ENCODE data around the gene ASCC3.
A peak's percentile ranks its signal among the peaks of the same experiment; 100 is the strongest.
"Not testable (repeated sequence)": the region's sequence is repeated elsewhere in the genome, so short reads cannot be mapped to it uniquely, and the experiment has no call there.

ASCC3 gene

DNA sequence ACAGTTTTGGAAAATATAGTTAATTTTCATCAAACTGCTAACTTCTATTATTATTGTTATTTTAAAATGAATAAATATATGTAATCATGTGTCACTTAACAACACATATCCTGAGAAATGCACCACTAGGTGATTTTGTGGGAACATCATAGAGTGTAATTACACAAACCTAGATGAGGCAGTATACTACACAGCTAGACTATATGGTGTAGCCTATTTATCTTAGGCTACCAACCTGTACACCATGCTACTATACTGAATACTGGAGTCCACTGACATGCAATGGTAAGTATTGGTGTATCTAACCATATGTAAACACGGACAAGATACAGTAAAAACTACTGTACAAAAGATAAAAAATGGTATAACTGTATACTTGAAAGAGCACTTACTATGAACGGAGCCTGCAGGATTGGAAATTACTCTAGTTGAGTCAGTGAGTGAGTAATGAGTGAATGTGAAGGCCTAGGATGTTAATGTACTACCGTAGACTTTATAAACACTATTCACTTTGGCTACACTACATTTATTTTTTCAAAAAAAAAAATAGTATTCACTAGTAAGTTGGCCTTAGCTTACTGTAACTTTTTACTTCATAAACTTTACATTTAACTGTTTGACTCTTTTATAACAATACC, 72.4 kb downstream of the ASCC3 start:
- DNase-seq (ENCODE audit: low read depth) = peak; percentile 40

DNA sequence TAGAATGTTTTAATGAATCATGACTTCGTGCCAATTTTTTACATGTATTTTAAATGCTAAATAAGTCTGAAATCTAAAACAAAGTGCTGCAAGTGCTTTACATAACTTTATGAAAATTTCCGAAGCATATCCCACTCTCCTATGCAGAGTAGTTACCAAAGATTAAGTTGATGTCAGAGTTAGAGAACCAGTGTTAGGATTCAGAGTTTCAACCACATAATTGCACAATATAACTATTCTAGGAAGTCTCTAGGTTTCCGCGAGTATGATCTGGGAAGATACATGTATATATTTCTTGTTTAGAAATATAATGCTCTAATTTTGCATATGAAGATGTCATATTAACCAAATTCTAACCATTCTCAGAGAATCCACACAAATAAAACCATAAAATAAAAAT, 74.8 kb downstream of the ASCC3 start:
- DNase-seq (ENCODE audit: low read depth) = no peak

DNA sequence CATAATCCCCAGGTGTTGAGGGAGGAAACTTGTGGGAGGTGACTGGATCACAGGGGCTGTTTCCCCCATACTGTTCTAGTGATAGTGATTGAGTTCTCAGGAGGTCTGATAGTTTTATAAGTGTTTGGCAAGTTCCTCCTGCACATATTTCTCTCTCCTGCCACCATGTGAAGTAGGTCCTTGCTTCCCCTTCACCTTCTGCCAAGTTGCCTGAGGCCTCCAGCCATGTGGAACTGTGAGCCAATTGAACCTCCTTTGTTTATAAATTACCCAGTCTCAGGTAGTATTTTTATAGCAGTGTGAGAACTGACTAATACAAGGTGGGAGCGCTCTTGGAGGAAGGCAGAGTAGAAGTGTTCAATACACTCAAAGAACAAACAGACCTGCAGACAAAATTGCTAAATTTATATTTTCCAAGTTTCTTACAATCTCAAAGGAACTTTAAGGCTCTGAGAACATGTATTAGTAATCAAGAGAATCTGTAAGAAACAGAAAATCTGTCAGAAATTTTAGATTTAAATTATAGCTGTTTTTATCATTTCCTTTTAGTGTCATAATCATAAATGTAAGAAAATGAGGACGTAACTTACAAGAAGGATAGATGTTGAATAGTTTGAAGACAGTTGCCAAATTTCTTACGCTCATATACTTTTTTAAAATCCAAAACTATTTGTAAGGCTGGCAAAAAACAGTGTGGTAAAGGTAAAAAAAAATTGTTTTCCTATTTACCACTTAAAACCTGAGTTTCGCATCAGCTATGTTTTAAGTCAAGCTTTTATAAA, 77.7 kb downstream of the ASCC3 start:
- no peak for DNase-seq (ENCODE audit: low read depth)

DNA sequence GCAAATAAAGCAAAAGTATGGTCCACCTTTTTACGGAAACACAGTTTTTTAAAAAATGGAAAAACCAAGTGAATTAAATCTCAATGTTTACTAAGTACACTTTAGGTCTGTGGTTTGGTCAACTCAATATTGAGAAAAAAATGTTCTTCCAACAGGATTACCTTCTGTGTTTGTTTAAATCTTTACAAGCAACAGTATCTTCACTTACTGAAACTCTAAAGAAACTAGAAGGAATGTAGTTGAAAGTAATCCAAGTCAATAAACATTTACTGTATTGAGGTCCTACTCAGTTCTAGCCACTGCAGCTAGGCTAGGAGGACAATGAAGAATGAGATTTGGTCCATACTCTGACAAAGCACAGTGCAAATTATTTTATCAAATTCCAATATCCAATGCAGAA, 80.1 kb downstream of the ASCC3 start:
- DNase-seq (ENCODE audit: low read depth) = no peak

DNA sequence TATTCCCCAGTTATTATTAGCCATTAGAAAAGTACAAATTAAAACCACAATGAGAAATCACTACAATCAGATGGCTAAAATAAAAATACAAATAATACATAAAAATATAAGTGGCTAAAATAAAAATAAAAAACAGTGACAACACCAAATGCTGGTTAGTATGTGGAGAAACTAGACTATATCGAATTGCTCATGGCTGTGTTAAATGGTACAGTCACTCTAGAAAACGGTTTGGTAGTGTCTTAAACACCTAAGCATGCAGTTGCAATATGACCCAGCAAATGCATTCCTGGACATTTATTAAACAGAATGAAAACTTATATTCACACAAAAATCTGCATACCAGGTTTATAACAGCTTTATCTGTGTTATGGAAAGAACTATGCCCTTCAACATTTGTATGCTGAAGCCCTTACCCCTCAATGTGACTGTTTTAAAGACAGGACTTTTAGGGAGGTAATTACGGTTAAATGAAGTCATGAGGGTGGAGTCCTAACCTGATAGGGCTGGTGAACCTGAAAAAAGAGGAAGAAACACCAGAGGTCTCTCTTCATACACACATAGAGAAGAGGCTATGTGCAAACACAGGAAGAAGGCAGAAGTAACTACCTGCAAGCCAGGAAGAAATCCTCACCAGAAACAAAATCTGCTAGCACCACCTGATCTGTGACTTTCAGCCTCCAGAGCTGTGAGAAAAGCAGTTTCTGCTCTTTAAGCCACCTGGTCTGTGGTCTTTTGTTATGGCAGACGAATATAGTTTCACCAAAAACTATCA, 84.9 kb downstream of the ASCC3 start:
- DNase-seq (ENCODE audit: low read depth) = no peak

DNA sequence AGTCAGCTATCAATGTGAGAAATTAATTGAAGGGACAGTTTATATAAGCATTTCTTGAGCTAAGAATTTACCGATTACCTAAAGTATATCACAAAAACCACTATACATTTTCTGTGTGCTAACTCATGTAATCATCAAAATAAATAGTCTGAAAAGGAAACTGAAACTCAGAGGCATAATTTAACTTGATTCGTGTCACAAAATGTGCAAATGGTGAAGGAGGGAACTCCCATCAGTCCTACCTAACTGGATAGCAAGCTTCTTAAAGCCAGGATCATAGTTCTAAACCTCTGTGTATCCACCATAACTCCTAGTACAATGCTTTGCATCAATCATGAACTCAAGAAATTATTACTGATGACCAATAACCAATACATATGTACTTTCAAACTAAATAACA, 91.0 kb downstream of the ASCC3 start:
- DNase-seq (ENCODE audit: low read depth) = no peak

DNA sequence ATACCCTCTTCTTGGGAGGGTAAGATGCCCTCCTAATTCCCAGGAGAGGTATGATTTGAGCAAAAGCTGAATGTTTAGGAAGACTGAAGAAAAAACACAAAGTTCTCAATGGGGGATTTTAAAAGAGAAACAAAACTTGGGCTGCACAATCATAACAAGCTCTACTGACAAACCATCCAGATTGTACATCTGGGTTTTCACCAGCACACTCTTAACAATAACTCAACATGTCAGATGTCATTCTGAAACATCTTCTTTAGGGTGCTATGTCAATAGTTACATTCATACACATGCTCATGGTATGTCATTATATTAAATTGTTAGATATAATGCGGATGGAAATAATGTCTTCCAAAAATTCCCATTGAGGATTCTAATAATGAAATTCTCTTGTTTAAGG, 95.1 kb downstream of the ASCC3 start:
- DNase-seq (ENCODE audit: low read depth) = no peak

DNA sequence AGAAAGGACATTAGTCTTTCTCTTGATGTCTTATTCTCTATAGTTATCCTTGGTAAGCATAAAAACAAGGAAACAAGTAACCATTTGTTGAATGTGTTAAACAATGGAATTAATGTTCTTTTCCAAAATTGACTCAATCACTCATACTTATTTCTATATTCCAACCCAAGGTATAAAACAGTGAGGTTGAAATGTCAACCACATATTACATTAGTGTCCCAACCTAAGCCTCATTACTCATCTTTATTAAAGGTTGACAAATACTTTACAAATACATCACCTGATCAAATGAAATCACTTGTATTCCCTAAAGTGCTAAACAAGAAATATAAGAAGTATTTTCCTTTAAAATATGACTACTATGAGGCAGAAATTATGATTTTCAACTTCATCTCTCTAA, 100.5 kb downstream of the ASCC3 start:
- no peak for DNase-seq (ENCODE audit: low read depth)

DNA sequence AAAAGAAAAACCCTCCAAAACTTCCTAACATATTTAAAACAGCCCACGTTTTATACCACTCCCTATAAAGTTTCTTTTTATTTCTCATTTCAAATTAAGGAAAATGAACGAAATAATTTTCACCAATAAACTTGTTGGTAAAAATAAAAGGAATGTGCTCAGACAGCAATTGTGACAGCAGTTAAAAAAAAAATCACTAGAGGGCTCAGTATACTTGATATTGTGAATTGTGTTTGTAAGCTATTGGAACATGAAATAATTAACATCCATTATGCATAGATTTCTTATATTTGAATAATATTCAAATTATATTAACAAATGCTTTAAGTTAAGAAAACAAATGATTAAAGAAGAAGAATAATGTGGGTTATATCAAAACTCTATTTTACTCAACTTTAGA, 105.5 kb downstream of the ASCC3 start:
- DNase-seq (ENCODE audit: low read depth) = no peak

DNA sequence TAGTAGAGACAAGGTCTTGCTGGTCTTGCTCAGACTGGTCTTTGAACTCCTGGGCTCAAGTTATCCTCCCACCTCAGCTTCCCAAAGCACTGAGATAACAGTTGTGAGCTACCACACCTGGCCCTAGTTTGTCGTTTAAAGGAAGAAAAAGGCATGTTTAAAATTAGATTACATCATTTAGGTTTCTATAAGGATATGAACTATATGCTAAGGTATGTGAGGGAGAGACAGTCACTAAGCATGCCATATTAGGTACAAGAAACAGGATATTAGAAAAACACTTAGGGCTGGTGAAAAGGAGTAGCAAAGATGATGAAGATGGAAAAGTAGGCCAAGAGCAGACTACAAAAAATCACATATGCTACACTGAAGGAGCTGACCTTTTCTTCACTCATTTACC, 106.4 kb downstream of the ASCC3 start:
- DNase-seq (ENCODE audit: low read depth) = no peak

DNA sequence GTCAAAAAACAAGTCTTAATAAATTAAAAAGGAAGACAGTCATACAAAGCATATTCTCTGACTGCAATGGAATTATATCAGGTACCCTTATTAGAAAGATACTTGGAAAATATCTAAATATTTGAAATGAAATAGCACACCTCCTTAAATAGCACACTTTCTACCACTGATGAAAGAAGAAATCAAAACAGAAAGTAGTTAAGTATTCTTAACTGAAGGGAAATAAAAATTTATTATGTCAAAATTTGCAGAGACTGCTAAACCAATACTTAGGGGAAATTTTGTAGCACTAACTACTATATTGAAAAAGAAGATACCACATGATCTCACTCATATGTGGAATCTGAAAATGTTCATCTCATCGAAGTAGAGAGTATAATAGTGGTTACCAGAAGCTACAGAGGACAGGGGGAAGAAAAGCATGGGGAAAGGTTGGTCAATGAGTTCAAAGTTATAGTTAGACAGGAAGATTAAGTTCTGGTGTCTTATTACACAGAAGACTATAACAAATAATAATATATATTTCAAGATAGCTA, 112.2 kb downstream of the ASCC3 start:
- no peak for DNase-seq (ENCODE audit: low read depth)

DNA sequence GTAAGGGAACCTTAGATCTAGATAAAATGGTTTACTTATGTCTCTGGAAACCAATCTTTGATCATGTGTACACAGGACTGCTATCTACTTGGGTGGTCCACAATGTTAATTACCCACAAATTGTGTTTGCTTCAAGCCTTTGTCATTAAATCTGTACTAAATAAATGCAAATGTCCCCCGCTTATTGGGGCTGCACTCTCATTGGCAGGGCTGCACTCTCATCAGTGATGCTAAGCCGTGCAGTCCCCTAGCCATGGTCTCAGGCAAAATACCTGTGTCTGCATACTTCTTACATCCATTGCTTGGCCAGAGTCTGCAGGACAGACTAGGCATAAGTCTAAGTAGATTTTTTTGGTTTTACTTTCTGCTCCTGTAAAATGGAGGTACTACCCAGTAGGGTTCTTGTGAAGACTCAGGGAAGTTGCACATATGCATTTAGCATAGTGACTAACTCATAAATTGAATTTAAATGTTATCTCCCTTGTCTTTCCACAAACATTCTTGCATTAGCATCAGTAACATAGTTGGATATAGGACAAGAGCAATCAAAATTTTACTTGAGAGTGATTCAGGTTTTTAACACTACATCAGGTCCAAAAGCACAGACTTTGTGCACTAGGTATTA, 117.4 kb downstream of the ASCC3 start:
- no peak for DNase-seq (ENCODE audit: low read depth)

DNA sequence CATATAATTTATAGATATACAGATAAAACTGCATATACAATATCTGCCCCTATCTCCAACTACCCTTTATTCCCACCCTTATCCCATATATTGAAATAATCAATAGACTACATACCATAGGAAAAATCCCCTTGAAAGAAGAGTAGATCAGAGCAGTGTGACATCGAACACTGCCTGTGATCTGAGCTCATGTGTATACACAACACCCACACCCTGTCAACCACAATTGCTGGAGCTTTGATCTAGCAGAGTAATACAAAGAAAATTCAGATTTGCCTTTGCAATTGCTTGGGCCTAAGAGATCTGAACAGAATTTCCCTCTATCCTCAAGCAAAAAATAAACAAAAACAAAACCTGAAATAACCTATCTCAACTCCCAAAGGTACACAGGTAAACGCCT, 119.3 kb downstream of the ASCC3 start:
- no peak for DNase-seq (ENCODE audit: low read depth)

DNA sequence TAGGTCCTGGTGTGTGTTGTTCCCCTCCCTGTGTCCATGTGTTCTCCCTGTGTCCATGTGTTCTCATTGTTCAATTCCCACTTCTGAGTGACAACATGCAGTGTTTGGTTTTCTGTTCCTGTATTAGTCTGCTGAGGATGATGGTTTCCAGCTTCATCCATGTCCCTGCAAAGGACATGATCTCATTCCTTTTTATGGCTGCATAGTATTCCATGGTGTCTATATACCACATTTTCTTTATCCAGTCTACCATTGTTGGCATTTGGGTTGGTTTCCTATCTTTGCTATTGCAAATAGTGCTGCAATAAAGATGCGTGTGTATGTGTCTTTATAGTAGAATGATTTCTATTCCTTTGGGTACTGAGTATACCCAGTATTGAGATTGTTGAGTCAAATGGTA, 122.7 kb downstream of the ASCC3 start:
- not testable (repeated sequence) for DNase-seq (ENCODE audit: low read depth)

DNA sequence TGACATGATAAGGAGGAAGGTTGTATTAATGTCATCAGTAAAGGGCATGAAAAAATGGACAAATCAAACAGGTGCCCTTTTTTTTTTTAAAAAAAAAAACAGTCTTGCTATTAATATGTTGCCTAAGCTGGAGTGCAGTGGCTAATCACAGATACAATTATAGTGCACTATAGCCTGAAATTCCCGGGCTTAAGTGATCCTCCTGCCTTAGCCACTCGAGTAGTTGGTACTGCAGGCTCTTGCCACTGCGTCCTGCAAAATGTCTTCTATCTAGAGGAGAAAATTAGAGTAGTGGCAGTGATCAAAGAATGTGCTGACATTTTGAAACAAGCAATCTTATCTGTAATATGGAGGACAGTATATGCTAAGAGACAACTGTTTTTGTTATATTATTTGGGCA, 127.7 kb downstream of the ASCC3 start:
- DNase-seq (ENCODE audit: low read depth) = no peak

DNA sequence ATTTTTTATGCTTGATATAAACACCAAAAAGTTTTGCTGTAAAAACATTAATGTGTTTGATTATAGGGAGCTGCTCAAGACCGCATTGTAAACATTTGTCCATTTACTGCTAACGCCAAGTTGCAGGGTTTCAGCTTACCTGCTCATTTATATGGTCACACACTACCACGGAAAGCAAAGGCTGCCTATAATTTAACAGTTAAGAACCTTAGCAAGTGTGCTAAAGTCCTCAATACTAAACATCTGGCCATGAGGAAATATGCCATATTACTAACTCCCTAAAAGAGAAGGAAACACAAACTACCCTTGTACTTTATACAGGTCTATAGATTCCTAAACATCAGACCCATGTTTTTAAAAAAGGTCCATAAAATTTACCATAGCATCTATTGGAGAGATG, 129.5 kb downstream of the ASCC3 start:
- DNase-seq (ENCODE audit: low read depth) = no peak

DNA sequence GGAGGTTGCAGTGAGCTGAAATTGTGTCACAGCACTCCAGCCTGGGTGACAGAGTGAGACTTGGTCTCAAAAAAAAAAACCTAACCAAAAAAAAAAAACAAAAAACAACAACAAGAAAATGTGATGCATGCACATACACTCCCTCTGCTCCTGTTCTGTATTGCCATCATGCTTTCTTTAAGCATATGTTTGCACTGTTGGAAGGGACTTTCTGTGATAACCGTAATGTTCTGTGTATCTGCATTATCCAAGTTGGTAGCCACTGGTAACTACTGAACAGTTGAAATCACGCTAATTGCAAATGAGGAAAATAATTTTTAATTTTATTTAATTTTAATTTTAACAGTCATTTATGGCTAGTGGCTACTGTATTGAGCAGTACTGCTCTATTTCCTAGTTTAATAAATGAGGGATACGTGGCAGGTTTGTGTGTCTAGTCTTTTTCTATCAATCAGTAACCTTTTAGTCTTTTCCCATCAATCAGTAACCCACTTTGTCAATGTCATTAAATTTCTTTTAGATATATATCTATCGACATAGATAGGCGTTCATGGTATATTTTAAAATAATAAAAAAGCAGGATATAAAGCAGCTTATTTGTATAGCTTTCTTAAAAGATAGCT, 135.6 kb downstream of the ASCC3 start:
- no peak for DNase-seq (ENCODE audit: low read depth)

DNA sequence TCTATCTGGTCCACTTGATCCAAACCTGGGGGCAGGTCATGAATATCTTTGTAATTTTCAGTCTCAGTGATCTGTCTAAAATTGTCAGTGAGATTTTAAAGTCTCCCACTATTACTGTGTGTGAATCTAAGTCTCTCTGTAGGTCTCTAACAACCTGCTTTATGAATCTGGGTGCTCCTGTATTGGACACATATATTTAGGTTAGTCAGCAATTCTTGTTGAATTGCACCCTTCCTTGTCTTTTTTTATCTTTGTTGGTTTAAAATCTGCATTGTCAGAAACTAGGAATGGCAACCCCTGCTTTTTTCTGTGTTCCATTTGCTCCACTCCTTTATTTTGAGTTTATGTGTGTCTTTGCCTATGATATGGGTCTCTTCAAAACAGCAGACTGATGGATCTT, 140.7 kb downstream of the ASCC3 start:
- DNase-seq (ENCODE audit: low read depth) = no peak

DNA sequence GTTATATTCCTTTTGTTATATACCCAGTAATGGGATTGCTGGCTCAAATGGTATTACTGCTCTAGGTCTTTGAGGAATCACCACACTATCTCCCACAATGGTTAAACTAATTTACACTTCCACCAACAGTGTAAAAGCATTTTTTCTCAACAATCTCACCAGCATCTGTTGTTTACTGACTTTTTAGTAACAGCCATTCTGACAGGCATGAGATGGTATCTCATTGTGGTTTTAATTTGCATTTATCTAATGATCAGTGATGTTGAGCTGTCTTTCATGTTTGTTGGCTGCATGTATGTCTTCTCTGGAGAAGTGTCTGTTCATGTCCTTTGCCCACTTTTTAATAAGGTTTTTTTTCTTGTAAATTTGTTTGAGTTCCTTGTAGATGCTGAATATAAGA, 143.4 kb downstream of the ASCC3 start:
- DNase-seq (ENCODE audit: low read depth) = not testable (repeated sequence)

DNA sequence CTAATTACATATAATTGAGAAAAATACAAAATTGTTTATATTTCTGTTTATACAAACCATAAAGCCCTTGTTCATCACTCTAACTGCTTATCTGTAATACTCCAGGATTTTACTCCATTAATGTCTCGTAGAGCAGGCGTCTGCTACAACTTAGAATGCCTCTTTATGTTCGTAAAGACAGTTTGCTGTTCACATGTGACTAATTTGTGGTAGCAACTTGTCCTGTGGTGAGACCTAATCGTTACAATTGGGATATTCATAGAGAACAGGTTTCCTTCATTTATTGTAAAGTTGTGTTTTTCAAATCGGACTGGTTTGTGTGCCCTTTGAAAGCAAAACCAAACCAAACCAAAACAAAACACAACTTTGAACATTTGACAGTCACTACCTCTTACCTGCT, 149.7 kb downstream of the ASCC3 start:
- no peak for DNase-seq (ENCODE audit: low read depth)

DNA sequence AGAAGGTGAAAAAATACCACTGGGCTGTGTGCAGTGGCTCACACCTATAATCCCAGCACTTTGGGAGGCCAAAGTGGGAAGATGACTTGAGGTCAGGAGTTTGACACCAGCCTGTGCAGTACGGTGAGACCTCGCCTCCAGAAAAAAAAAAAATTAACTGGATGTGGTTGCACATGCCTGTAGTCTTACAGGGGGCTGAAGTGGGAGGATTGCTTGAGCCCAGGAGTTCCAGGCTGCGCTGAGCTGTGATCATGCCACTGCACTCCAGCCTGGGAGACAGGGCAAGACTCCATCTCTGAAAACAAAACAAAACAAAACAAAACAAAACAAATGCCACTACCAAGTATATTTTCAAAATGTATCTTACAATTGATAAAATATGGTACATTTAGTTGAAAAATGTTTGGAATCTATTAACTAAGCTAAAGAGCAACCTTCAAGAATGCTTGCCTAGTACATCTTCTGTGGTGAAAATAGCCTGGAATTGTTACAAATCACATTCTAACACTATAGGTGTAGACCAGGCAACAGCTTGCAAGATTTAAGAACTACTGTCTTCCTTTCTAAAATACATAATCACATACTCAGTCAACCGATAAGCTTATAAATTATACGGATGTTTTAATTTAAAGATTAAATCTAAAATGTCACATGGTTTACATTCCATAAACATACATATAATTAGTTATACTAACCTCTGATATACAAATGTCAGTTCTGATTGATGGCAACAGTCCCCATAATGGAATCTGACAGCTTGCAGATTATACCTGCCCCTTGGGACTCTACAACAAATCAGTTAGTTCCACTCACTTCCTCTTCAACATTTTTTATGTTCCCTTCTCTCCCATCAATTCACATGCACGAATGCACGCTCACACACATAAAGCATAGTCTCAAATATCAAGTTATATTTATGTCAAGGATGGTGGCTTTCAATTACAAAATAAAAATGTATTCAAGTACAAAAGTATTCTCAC, 150.8 kb downstream of the ASCC3 start:
- DNase-seq (ENCODE audit: low read depth) = no peak
